HepG2 (cell line): Measurements from ENCODE around the gene TPD52L2. TPM values are rescaled to one million over a fixed set of nuclear protein-coding genes. Genes with fewer than 3 reads are reported as not detected.

ENCODE experiments used
- ARNTL ChIP-seq: sonication (generic); formaldehyde crosslinking; IDR thresholded peaks from 2 replicates; pipeline ENCODE4 v1.4.0; 2020; ENCODE audit warnings: mild to moderate bottlenecking, missing genetic modification reagents
- ATM ChIP-seq: fragments of 450-650 bp; IDR thresholded peaks from 2 replicates; pipeline ENCODE4 v1.7.1; 2017; ENCODE audit warnings: mild to moderate bottlenecking, borderline replicate concordance
- CBX2 ChIP-seq, 2 experiments: fragments of 200-600 bp in 1 of 2; sonication (generic); formaldehyde crosslinking in 1 of 2; IDR thresholded peaks; 2 replicates each; pipeline versions ENCODE4 v1.7.0 to v1.8.1; 2018 to 2022; ENCODE audit warnings: low read depth in 2 of 2, low read length in 1 of 2, mild to moderate bottlenecking in 1 of 2, missing genetic modification reagents in 1 of 2
- ELF1 ChIP-seq: sonication (generic); formaldehyde crosslinking; IDR thresholded peaks from 2 replicates; pipeline ENCODE4 v1.4.0; 2020; ENCODE audit warnings: missing genetic modification reagents
- FOXC1 ChIP-seq: sonication (generic); formaldehyde crosslinking; IDR thresholded peaks from 2 replicates; pipeline ENCODE4 v1.8.0; 2022; ENCODE audit warnings: mild to moderate bottlenecking, missing genetic modification reagents, borderline replicate concordance
- HDAC2 ChIP-seq: sonication (generic); formaldehyde crosslinking; IDR thresholded peaks from 2 replicates; pipeline ENCODE4 v1.4.0; 2020; ENCODE audit warnings: missing genetic modification reagents
- HNRNPL ChIP-seq: fragments of 200-400 bp; formaldehyde crosslinking; IDR thresholded peaks from 2 replicates; pipeline ENCODE4 v1.6.1; 2017; ENCODE audit warnings: mild to moderate bottlenecking, low read depth, low read length
- MED1 ChIP-seq: sonication (generic); formaldehyde crosslinking; IDR thresholded peaks from 2 replicates; pipeline ENCODE4 v1.4.0; 2020; ENCODE audit warnings: missing genetic modification reagents
- NFYB ChIP-seq: sonication (generic); formaldehyde crosslinking; IDR thresholded peaks from 2 replicates; pipeline ENCODE4 v1.4.0; 2020; ENCODE audit warnings: missing genetic modification reagents
- PBX2 ChIP-seq: IDR thresholded peaks from 2 replicates; pipeline ENCODE4 v1.6.1; 2016; ENCODE audit warnings: control low read depth
- PITX1 ChIP-seq: sonication (generic); formaldehyde crosslinking; IDR thresholded peaks from 2 replicates; pipeline ENCODE4 v1.5.1; 2020; ENCODE audit warnings: mild to moderate bottlenecking, missing genetic modification reagents
- POLR2AphosphoS5 ChIP-seq: IDR thresholded peaks from 2 replicates; pipeline ENCODE4 v1.6.1; 2012; ENCODE audit warnings: low read depth, low read length
- SALL1 ChIP-seq: sonication (generic); formaldehyde crosslinking; IDR thresholded peaks from 2 replicates; pipeline ENCODE4 v1.8.0; 2022; ENCODE audit warnings: mild to moderate bottlenecking, missing genetic modification reagents
- SMAD1 ChIP-seq: sonication (generic); formaldehyde crosslinking; IDR thresholded peaks from 2 replicates; pipeline ENCODE4 v1.4.0; 2020; ENCODE audit warnings: missing genetic modification reagents, low read depth, mild to moderate bottlenecking, borderline replicate concordance
- SNAPC5 ChIP-seq: sonication (generic); formaldehyde crosslinking; IDR thresholded peaks from 2 replicates; pipeline ENCODE4 v1.8.1; 2023; ENCODE audit warnings: mild to moderate bottlenecking, missing genetic modification reagents, borderline replicate concordance
- TFDP2 ChIP-seq: sonication (generic); formaldehyde crosslinking; IDR thresholded peaks from 2 replicates; pipeline ENCODE4 v1.4.0; 2020; ENCODE audit warnings: missing genetic modification reagents
- YEATS2 ChIP-seq: sonication (generic); formaldehyde crosslinking; IDR thresholded peaks from 2 replicates; pipeline ENCODE4 v1.4.0; 2020; ENCODE audit warnings: missing genetic modification reagents, borderline replicate concordance
- ZNF12 ChIP-seq: sonication (generic); formaldehyde crosslinking; IDR thresholded peaks from 2 replicates; pipeline ENCODE4 v1.5.0; 2020; ENCODE audit warnings: missing genetic modification reagents
- ZNF652 ChIP-seq: IDR thresholded peaks from 2 replicates; pipeline ENCODE4 v1.6.1; 2016; ENCODE audit warnings: low read depth, borderline replicate concordance
- ZZZ3 ChIP-seq: sonication (generic); formaldehyde crosslinking; IDR thresholded peaks from 2 replicates; pipeline ENCODE4 v1.4.0; 2020; ENCODE audit warnings: missing genetic modification reagents, mild to moderate bottlenecking, borderline replicate concordance
- polyA plus RNA-seq, 8 experiments: library from polyadenylated mRNA; depleted of rRNA in 3 of 8; stranded (reverse) in 7 of 8; unstranded in 1 of 8; fragments of >200 nt; fragmentation: Illumina TruSeq in 4 of 8; extraction: Trizol in 4 of 8; gene quantifications; 2 replicates each; pipeline versions ENCODE4 v1.2.1 to v1.2.3, GENCODE V29; 2011 to 2016; ENCODE audit warnings: low read depth in 4 of 8, missing spikeins in 1 of 8, mixed read lengths in 1 of 8; ENCODE audit not compliant: insufficient read depth in 1 of 8
- total RNA-seq, 5 experiments: library from RNA; depleted of rRNA; stranded (reverse); fragments of >200 nt; fragmentation: Illumina TruSeq; extraction: Trizol; gene quantifications; 2 replicates each; pipeline ENCODE4 v1.2.3, GENCODE V29; 2016; ENCODE audit warnings: low read depth in 1 of 5
- TF ChIP-seq, protein P1 (sequence below): sonication (generic); formaldehyde crosslinking; IDR thresholded peaks from 2 replicates; pipeline ENCODE4; 2020; ENCODE audit warnings: missing genetic modification reagents, mild to moderate bottlenecking, borderline replicate concordance
- TF ChIP-seq, protein P2 (sequence below): sonication (generic); formaldehyde crosslinking; IDR thresholded peaks from 2 replicates; pipeline ENCODE4 v1.5.0; 2020; ENCODE audit warnings: mild to moderate bottlenecking, missing genetic modification reagents, moderate library complexity

The TPD52L2 gene
- total and polyA plus RNA-seq, 2 of the 13 experiments (the other 11 are each of a cell fraction or from before 2014, with no cell fraction given): 156 to 184 TPM

- TF ChIP-seq, protein P1, sequence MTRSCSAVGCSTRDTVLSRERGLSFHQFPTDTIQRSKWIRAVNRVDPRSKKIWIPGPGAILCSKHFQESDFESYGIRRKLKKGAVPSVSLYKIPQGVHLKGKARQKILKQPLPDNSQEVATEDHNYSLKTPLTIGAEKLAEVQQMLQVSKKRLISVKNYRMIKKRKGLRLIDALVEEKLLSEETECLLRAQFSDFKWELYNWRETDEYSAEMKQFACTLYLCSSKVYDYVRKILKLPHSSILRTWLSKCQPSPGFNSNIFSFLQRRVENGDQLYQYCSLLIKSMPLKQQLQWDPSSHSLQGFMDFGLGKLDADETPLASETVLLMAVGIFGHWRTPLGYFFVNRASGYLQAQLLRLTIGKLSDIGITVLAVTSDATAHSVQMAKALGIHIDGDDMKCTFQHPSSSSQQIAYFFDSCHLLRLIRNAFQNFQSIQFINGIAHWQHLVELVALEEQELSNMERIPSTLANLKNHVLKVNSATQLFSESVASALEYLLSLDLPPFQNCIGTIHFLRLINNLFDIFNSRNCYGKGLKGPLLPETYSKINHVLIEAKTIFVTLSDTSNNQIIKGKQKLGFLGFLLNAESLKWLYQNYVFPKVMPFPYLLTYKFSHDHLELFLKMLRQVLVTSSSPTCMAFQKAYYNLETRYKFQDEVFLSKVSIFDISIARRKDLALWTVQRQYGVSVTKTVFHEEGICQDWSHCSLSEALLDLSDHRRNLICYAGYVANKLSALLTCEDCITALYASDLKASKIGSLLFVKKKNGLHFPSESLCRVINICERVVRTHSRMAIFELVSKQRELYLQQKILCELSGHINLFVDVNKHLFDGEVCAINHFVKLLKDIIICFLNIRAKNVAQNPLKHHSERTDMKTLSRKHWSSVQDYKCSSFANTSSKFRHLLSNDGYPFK (CRISPR knock-in tag): peak; percentile 48; the same call in 1 of the 2 replicates
- TF ChIP-seq CBX2 (IDR thresholded peaks at IDR 0.05; ENCODE audit: low read depth, low read length) (no peak), CBX2 (CRISPR knock-in tag; IDR thresholded peaks at IDR 0.05; ENCODE audit: low read depth) (no peak), YEATS2 (CRISPR knock-in tag) (peak; percentile 68; the same call in 1 of the 2 replicates), ELF1 (CRISPR knock-in tag) (peak; percentile 95), ZNF652 (CRISPR knock-in tag) (peak; percentile 54; the same call in 1 of the 2 replicates), ZZZ3 (CRISPR knock-in tag) (0 out of 2 replicates have a peak, but pooled peaks have one; percentile 40), PITX1 (CRISPR knock-in tag) (peak; percentile 75), ZNF12 (CRISPR knock-in tag) (0 out of 2 replicates have a peak, but pooled peaks have one; percentile 54), SALL1 (CRISPR knock-in tag) (peak; percentile 81; the same call in 1 of the 2 replicates), ATM (no peak), HDAC2 (CRISPR knock-in tag) (peak; percentile 76), MED1 (CRISPR knock-in tag) (peak; percentile 76), POLR2AphosphoS5 (no peak), SMAD1 (CRISPR knock-in tag) (no peak), HNRNPL (peak; percentile 67; the same call in 1 of the 2 replicates), SNAPC5 (CRISPR knock-in tag) (peak; percentile 77), PBX2 (0 out of 2 replicates have a peak, but pooled peaks have one; percentile 24), FOXC1 (CRISPR knock-in tag) (peak; percentile 54; the same call in 1 of the 2 replicates), TFDP2 (CRISPR knock-in tag) (peak; percentile 41; the same call in 1 of the 2 replicates), ARNTL (CRISPR knock-in tag) (peak; percentile 74), NFYB (CRISPR knock-in tag) (no peak)
- TF ChIP-seq, protein P2, sequence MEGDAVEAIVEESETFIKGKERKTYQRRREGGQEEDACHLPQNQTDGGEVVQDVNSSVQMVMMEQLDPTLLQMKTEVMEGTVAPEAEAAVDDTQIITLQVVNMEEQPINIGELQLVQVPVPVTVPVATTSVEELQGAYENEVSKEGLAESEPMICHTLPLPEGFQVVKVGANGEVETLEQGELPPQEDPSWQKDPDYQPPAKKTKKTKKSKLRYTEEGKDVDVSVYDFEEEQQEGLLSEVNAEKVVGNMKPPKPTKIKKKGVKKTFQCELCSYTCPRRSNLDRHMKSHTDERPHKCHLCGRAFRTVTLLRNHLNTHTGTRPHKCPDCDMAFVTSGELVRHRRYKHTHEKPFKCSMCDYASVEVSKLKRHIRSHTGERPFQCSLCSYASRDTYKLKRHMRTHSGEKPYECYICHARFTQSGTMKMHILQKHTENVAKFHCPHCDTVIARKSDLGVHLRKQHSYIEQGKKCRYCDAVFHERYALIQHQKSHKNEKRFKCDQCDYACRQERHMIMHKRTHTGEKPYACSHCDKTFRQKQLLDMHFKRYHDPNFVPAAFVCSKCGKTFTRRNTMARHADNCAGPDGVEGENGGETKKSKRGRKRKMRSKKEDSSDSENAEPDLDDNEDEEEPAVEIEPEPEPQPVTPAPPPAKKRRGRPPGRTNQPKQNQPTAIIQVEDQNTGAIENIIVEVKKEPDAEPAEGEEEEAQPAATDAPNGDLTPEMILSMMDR (CRISPR knock-in tag): no peak
These were observed 31.4 kb downstream of the TPD52L2 start (continued) for GRCh38 chr20:63896264-63897105.
